Measurements from ENCODE around the gene PDE6D.

PDE6D gene

GRCh38 chr2:231780909-231781797, at the start of gene PDE6D:
PDE6D (minus strand) TSS chr2:231781282; CDS start chr2:231781114, 168 bp downstream.
- DNase-seq (ENCODE audit: low spot score), result peak; percentile 96

DNA sequence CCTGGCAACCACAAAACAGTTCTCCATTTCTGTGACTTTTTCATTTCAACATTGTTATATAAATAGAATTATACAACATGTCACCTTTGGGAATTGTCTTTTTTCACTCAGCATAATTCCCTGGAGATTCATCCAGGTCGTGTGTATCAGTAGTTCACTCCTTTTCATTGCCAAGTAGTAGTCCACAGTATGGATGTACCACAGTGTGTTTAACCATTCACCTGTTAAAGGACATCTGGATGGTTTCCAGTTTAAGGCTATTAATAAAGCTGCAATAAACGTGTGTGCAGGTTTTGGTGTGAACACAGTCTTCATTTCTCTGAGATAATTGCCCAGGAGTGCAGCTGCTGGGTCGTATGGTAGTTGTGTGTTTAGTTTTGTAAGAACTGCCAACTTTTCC, 40.8 kb upstream of the PDE6D start:
- no peak for DNase-seq (ENCODE audit: low spot score)

GRCh38 chr2:231820786-231821303, 39.8 kb upstream of the PDE6D start:
- no peak for DNase-seq (ENCODE audit: low spot score)

DNA sequence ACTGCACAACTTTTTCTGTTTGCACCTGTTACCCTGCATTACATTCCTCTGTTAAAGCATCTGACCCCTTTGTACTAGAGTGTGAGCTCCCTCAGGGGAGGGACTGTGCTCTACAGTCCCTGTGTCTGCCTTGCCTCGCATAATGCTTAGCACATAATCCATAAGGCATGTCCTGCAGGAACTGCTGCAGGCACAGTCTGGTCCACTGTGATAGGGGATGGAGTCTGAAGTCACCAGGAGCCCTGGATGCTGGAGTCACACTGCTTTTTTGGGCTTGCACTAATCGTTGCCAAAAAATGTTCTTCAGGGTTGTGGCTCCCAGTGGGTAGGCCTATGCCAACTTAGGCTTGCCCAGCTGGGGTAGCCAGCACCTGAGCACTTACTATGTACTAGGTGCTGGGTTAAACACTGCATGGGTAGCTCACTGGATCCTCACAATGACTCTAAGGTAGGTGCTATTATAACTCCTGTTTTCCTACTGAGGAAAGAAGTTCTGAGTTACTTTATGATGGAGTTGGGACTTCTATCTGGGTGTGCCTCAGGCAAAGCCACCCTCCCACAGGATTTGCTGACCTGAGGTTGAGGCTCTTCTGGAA, 38.5 kb upstream of the PDE6D start:
- DNase-seq (ENCODE audit: low spot score), result no peak

DNA sequence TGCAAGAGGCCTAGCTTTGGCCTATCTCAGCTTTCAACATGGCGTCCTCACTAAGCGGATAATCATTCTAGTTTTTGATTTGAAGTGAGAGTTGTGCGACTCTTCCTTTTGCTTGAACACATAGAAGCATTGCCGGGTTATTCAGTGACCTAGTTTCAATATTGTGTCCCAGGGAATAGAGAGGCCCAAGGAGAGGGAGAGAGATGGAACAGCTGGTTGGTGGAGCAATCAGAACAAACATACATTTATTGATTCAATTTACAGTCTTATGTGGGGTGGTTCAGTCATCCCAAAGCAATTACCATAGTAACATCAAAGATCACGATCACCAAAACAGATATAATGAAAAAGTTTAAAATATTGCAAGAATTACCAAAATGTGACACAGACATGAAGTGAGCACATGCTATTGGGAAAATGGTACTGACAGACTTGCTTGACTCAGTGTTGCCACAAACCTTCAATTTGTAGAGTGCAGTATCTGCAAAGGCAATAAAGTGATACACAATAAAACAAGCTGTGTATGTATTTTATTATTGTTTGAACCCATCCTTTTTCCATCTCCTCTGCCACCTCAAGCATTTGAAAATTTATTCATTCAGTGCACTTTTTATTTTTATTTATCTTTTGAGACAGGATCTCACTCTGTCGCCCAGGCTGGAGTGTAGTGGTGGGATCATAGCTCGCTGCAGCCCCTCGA, 35.4 kb upstream of the PDE6D start:
- no peak for DNase-seq (ENCODE audit: low spot score)

- DNase-seq (ENCODE audit: low spot score), result peak; percentile 4
Measured at GRCh38 chr2:231810905-231811304, 29.8 kb upstream of the PDE6D start.

GRCh38 chr2:231807020-231807419, 25.9 kb upstream of the PDE6D start:
- DNase-seq (ENCODE audit: low spot score), result no peak

DNA sequence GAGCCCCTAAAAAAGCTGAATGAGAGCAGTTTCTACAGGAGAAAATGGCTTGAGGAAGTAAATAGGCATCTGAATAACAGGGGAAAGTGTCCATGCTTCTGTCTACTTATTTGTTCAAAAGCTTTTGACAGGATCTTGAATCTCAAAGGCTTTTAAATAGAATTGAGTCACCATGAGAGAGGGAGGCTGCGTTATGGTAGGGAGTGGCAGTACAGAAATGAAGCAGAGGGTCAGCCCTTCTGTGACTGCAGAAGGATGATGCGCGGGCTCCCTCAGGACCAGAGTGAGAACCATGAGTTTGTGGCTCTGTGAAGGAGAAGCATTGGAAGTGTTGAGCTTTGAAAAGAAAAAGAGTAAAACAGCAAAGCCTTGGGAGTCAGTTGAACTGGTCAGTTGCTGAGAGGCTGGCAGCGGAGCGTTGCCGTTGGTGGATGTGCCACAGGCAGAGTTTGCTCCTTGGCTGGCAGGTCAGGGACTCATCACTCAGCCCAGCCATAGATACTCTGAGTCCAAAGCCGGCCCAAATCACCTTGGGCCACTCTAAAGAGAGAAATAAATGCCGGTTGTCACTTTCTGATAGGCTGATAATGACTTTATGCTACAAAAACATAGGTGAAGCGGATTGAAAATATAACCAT, 22.5 kb upstream of the PDE6D start:
- no peak for DNase-seq (ENCODE audit: low spot score)

DNA sequence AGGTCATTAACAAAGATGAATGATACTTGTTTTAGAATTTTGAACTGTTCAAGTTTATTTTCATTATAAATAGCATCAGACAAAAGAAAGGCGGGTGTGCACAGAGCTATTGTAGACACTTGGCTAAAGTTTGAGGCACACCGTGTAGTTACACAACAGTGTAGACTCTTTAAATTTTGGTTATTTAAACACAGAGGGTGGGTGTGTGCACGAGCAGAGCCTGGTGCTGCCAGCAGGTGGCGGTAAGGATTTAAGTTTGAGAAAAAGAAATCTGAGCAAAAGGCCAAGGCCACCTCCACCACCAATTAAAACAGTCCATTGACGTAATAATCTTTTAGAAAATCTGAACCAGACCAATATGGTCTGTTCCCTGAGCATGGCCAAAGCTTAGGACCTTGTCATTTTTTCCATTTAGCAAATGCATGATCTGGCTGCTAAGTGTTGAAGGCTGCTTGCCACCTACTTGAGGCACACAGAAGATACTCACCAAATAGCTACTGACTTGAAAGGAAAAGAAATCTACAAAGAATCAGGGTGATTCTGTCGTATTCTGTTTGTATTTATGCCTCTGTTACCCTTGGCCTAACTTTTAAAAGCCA, 19.5 kb upstream of the PDE6D start:
- no peak for DNase-seq (ENCODE audit: low spot score)

DNA sequence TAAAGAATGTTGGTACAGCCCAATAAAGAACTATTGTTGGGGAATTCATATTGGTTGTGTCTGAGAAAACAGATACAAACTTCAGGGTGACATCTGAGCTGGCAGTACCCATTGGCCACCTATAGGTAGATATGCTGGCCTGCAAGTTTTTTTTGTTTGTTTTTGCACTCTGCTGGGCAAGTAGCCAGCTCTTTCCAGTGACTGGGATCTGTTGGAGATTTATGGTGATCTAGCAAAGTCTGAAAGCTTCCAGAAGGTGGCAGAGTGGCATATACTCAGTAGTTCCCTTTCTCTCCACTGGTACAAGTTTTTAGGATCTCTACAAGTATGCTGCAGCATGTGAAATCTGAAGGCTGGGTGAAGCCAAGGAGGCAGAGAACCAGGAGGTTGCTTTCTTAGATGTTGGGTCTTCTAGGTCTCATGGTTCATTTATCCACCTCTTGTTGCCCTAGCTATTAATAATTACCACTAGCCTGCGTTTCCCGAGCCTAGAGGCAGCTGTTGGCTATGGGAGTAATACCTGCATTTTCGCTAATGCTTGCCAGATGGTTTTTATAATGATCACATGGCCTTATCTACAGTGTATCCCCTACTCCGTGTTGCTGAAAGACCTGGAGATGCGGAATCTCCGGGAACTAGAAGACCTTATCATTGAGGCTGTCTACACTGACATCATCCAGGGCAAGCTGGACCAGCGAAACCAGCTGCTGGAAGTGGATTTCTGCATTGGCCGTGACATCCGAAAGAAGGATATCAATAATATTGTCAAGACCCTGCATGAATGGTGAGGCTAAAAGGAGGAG, 14.6 kb upstream of the PDE6D start:
- peak; percentile 73 for DNase-seq (ENCODE audit: low spot score)

- no peak for DNase-seq (ENCODE audit: low spot score)
Measured at GRCh38 chr2:231794383-231794782, 13.3 kb upstream of the PDE6D start.

DNA sequence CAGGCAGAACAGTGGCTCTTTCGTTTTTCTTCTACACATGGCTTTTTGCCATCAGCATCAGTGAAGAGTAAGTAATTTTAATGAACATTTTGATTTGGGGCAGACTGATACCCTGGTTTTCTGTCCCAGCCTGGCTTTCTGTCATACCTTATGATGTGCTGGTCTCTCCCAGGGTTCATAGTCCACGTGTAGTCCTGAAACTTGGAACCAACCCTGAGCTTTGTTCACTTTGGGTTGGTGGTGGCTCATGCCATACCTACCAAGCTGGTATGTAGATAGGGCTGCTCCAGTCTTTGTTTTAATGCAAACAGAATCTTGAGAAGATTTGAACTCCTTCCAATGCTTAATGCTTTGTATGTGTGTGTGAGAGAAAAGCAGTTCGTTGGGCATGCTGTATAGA, 10.0 kb upstream of the PDE6D start:
- DNase-seq (ENCODE audit: low spot score), result no peak

DNA sequence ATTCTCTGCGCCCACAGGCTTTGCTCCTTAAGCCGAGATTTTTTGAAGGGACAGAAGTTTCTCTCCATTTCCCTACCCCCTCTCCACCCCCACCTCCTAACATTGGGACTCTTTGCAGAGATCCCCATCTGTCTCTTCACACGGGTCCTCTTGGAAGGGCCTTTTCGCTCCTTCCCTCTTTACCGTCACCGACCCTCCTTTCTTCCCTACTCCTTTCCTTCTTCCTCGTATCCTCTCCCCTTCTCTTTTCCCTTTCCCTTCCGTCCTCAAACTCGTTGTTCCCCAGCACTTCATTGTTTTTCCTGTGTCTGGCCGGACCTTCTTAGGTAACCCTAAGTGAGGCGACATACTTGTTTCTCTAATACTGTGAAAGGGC, 5.8 kb upstream of the PDE6D start:
- DNase-seq (ENCODE audit: low spot score), result no peak

DNA sequence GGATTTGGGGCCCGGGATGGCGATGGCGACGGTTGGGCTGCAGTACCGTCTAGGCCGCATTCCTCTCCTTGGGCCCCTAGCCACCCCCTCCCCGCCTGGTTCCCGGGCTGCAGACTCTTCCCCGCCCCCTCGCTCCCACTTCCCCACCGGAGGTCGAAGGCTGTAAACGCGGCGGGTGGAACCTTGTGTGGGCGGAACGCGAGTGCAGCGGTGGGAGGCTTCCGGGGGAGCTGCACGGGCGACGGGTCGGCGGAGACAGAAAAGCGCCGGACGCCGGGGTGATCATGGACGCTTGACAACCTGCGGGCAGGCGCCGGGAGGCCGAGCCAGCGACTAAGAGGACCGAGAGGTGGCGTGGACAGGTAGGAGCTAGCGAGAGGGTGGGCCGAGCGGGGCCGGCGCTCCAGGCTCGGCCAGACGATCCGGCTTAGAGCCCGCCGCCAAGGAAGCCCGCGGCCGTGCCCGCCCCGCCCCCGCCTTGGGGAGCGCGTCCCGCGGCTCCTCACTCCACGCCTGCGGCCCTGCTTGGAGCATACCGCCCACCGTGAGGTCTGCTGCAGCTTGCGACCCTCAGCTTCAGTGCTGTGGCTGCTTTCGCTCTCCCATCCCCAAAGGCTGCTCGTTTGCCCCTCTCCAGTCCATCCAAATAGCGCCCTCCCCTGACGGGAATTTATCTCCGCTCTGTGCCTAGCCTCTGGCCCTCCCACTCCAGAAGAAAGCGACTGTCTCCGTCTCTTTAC, 5.3 kb upstream of the PDE6D start, which contains the start of gene COPS7B:
TSS of gene COPS7B (plus strand) at position 269 of the 740 bp plus-strand sequence. CDS start 2,126 bp downstream, outside the sequence.
- peak; percentile 79 for DNase-seq (ENCODE audit: low spot score)

- no peak for DNase-seq (ENCODE audit: low spot score)
Measured at GRCh38 chr2:231785822-231786176, 4.7 kb upstream of the PDE6D start.

DNA sequence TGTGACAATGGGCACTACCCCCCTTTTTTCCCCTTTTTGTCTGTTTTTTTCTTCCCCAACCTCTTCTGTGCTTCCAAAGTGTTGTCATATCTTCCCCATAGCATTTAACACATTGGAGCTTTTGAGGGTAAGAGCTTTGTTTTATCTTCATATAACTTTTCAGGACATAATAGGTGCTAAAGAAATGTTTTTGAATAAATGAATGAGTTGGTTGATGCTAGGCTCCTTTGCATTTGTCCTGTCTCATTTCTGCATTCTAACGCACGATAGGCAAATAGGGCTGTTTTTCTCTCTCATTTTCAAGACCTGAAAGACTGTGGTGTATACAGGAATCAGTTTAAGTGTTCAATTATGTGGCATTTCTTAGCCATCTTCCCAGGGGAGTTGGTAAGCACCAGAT, 4.3 kb upstream of the PDE6D start:
- no peak for DNase-seq (ENCODE audit: low spot score)

DNA sequence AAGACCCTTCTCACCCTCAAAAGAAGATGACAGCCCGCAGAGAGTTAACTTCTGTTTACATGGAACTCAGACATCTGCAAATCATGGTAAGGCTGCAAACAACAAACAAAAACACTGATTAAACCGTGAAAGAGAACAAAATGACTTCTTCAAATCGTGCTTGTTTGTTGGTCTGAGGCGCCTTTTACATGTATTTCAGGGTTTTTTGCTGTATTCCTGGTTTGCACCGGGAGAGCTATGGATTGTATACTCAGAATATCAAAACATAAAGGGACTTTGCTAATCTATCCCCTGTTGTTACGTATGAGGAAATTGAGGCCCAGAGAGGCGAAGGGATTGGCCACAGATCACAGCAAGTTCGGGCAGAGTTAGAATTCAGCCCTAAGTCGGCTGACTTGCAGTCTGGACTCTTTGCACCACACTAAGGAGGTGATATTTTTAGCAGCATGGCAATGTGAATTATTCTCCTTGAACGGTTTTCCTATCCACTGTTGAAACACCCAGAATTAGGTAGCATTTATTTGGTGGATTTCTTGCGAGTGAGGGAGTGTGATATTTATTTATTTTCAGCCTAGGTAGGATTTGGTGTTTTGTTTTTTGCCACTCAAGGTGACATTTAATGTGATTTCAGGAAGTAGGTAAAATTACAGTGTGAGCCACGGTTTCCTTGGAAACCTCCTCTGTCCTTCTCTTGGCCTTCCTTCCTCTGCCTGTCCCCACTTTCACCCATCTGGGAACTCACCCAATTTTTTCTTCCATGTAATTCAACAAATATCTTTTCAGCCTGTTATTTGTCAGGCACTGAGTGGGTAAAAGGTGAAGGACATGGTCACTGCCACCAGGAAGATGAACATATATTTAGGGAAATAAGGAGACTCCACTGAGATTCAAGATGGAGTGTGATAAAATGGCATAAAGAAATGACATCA, 980 bp upstream of the PDE6D start:
- peak; percentile 63 for DNase-seq (ENCODE audit: low spot score)

DNA sequence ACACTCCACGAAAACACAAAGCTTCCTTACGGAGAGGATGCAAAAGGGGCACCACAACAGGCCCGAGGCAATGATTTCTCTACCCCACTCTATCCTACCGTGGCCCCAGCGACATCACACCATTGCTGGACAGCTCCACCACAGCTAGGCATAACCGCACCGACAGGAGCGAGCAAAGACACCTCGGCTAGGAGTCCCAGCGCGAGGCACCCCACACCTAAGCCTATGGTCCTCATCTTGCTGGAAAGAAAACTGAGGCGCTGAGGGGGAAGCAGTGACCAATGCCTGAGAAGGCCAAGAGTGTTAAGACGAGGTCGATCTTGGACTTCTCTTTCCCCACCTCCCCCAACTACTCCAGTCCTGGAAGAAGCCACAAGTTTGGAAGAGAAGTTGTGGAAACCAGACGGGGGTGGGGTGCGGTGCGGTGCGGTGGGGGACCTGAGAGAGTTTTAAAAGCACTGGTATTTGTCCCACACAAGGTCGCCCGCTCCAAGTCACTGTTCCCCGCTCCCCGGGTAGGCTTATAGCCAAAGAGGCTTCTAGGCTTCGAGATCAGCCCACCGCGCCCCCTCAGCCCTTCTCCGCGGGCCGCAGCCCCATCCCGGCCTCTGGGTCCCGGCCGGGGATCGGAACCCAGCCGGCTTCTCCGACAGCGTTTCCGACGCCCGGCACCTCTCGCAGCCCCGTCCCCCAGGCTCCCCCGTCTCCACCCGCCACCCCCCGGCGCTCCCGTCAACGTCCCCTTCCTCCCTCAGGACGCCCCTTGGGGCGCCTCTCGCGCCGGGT, 766 bp downstream of the PDE6D start:
- no peak for DNase-seq (ENCODE audit: low spot score)

Data from LoVo (cell line).